ENCODE data around the gene SLC13A2. TPM values are rescaled to one million over a fixed set of nuclear protein-coding genes. Genes with fewer than 3 reads are reported as not detected.

SLC13A2 gene
- total and polyA plus RNA-seq, 2 experiments from 2014 or later, result not detected

GRCh38 chr17:28497931-28498330 lies 24.5 kb downstream of the SLC13A2 start:
- DNase-seq (ENCODE audit: low spot score), result peak; percentile 72
- Histone ChIP-seq H3K27ac (ENCODE audit: low read depth) (no peak overlapping the region), H2AFZ (peak overlapping the region; percentile 74; the same call in 1 of the 2 replicates), H3K4me1 (ENCODE audit: insufficient read depth) (peaks cover 11% of the 10 kb centered on the region; the same call in 1 of the 2 replicates), H3K4me2 (peak overlapping the region; percentile 62), H3K27me3 (ENCODE audit: insufficient read depth) (no peaks in the 10 kb centered on the region), H3K4me3 (no peak overlapping the region), H3F3A (replicated peaks; ENCODE audit: low read depth) (no peaks in the 10 kb centered on the region), H3K9me2 (ENCODE audit: insufficient read depth) (no peaks in the 10 kb centered on the region), H4K20me1 (replicated peaks; ENCODE audit: insufficient read depth) (no peaks in the 10 kb centered on the region), H3K36me3 (ENCODE audit: insufficient read depth) (no peaks in the 10 kb centered on the region), H3K79me2 (replicated peaks; ENCODE audit: insufficient read depth) (no peaks in the 10 kb centered on the region)
- peak overlapping the region; percentile 32; the same call in 1 of the 3 replicates for H3K4me3 Mint-ChIP-seq
- no peaks in the 10 kb centered on the region; the same call in 2 of the 3 replicates for H3K9me3 Mint-ChIP-seq
- H3K4me1 Mint-ChIP-seq, result peaks cover 28% of the 10 kb centered on the region
- no peaks in the 10 kb centered on the region for H3K36me3 Mint-ChIP-seq (ENCODE audit: low read depth)
- peak; percentile 58 for ATAC-seq
- peaks cover 14% of the 10 kb centered on the region for H3K27me3 Mint-ChIP-seq (ENCODE audit: insufficient read depth, low read depth, poor library complexity)
- TF ChIP-seq REST (IDR thresholded peaks at IDR 0.05; ENCODE audit: unreplicated experiment) (no peak), STAT1 (IDR thresholded peaks at IDR 0.05; ENCODE audit: unreplicated experiment) (no peak), NANOG (IDR thresholded peaks at IDR 0.05; ENCODE audit: borderline replicate concordance) (no peak), POLR2AphosphoS5 (IDR thresholded peaks at IDR 0.05; ENCODE audit: low read depth) (no peak), EZH2phosphoT487 (IDR thresholded peaks at IDR 0.05; ENCODE audit: unreplicated experiment) (no peak), ZNF114 (CRISPR knock-in tag; IDR thresholded peaks at IDR 0.05) (no peak), ZNF462 (CRISPR knock-in tag; IDR thresholded peaks at IDR 0.05) (no peak), CTCF (conservative IDR thresholded peaks at IDR 0.05; ENCODE audit: low read depth in 2 of 2) (no peak), CREB1 (CRISPR knock-in tag; IDR thresholded peaks at IDR 0.05; ENCODE audit: low read depth) (no peak), EZH2 (IDR thresholded peaks at IDR 0.05; ENCODE audit: low read depth, unreplicated experiment) (no peak), JUNB (IDR thresholded peaks at IDR 0.05; ENCODE audit: unreplicated experiment) (no peak), ZNF331 (CRISPR knock-in tag; IDR thresholded peaks at IDR 0.05; ENCODE audit: low read depth) (no peak)
- TF ChIP-seq, protein P1, sequence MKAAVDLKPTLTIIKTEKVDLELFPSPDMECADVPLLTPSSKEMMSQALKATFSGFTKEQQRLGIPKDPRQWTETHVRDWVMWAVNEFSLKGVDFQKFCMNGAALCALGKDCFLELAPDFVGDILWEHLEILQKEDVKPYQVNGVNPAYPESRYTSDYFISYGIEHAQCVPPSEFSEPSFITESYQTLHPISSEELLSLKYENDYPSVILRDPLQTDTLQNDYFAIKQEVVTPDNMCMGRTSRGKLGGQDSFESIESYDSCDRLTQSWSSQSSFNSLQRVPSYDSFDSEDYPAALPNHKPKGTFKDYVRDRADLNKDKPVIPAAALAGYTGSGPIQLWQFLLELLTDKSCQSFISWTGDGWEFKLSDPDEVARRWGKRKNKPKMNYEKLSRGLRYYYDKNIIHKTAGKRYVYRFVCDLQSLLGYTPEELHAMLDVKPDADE (IDR thresholded peaks at IDR 0.05), result no peak
- H3K27ac Mint-ChIP-seq, result no peak overlapping the region

Data from GM23338 (cell line).